Fibroblast of skin of back (primary cell): ENCODE measurements around the gene SREBF1.
A peak's percentile ranks its signal among the peaks of the same experiment; 100 is the strongest.

Source experiments
- DNase-seq: peaks from one replicate; pipeline ENCODE4 v3.0.0-alpha.2; 2013

SREBF1 gene

DNA sequence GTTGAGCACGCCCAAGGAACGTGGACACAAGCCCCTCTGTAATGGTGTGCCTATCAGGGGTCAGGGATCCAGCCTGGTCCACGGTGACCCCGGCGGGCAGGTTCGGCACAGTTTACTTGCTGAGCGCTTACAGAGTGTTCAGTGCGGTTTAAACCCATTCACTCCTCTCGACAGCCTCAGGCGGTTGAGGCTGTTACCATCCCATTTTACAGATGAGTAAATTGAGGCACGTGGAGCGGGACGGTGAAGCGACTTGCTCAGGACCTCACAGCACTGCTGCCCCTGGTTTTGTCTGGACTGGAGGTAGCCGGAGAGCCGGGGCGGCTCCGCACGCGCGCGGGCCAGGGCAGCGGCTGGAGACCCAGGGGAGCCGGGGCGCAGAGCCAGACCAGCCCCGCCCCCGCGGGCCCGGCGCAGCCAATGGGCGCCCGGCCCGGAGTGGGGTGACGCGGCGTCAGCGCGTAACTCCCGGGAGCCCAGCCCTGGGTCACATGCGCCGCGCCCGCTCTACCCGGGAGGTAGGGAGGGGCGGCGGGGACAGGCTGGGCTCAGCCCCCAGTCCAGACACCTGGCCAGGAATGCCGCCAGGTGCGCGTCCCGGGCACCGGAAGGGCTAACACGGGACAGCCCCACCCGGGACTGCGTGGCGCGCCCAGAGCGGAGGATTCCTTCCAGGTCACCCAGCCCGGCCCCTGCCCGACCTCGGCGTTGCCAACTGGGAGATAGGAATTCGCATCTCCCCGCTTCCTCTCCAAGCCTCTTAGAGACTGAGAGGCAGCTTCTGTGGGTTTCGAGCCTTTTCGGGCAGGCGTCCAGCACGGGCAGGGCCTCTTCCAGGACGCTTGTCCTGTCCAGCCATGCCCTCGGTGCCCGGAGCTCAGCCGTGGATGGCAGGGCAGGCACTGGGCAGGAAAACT lies 3.3 kb upstream of the SREBF1 start:
- peak; percentile 88 for DNase-seq

GRCh38 chr17:17837966-17838962 lies 1.5 kb upstream of the SREBF1 start:
- DNase-seq, result peak; percentile 53

- peak; percentile 77 for DNase-seq
Measured at GRCh38 chr17:17837380-17837821, 615 bp upstream of the SREBF1 start.

DNA sequence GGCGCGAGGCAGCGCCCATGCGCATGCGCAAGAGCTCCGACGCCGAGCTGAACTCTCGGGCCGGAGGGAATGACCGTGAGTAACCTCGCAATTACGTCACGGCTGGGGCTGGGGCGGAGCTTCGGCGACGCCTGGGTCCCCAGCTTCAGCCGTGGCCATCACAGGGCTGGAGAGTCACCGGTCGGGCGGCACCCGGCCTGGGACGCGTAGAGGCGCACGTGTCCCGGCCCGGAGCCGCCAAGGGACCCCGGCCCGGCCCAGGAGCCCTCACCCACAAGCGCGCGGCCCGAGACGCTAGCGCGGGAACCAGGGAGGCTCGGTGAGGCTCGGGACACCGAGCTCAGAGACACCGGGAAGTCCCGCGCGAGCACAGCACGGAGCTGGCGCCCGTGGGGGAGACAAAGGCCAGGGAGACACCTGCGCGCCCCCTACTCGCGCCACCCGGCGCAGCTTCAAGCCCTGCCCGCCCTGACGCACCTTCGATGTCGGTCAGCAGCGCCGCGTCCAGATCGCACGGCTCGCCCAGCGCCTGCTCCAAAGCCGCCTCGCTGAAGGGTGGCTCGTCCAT lies 452 bp downstream of the SREBF1 start:
- DNase-seq, result peak; percentile 95

GRCh38 chr17:17835415-17836249 lies 1.2 kb downstream of the SREBF1 start:
- DNase-seq, result no peak

DNA sequence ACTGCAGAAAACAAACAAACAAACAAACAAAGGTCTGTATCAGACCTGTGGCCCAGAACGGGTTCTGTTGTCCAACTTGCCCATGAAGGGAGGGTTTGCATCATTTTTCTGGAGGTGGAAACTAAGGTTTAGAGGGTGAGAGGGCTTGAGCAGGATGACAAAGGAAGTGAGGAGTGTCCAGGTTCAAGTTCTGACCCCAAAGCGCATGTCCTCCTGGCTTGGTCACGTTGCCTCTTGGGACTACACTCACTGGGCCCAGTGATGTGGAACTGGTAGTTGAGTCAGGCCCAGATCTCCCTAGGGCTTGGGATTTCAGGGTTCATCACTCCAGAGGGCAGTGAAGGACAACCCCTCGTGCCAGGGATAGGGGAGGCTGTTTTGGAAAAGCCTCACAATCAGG lies 1.8 kb downstream of the SREBF1 start:
- DNase-seq, result no peak

DNA sequence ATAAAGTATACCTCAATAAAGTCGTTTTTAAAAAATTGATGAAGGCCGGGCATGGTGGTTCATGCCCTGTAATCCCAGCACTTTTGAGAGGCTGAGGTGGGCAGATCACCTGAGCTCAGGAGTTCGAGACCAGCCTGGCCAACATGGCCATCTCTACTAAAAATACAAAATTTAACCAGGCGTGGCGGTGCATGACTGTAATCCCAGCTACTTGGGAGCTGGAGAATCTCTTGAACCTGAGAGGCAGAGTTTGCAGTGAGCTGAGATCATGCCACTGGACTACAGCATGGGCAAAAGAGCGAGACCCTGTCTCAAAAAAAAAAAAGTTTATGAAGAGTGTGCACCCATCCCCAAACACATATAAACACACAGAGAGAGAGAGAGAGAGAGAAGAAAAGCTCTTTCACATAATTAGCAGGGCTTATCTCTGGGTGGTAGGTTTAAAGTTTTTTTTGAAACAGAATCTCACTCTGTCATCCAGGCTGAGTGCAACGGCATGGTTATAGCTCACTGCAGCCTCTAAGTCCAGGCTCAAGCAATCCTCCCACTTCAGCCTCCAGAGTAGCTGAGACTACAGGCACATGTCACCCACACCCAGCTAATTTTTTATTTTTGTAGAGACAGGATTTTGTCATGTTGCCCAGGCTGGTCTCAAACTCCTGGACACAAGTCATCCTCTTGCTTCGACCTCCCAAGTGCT lies 3.0 kb downstream of the SREBF1 start:
- no peak for DNase-seq

DNA sequence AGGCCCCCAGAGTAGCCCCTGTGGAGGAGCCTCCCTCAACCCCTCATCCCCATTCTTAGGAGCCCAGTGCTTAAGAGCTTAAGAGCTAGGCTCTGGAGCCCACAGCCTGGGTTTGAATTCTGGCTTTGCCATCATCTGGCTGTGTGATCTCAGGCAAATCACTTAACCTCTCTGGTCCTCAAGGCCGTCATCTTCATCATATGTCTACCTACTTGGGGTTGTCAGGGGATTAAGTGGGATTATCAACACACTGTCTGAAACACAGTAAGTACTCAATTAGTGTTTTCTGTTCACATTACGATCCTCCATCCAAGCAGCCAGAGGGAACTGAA lies 4.8 kb downstream of the SREBF1 start:
- DNase-seq, result no peak

DNA sequence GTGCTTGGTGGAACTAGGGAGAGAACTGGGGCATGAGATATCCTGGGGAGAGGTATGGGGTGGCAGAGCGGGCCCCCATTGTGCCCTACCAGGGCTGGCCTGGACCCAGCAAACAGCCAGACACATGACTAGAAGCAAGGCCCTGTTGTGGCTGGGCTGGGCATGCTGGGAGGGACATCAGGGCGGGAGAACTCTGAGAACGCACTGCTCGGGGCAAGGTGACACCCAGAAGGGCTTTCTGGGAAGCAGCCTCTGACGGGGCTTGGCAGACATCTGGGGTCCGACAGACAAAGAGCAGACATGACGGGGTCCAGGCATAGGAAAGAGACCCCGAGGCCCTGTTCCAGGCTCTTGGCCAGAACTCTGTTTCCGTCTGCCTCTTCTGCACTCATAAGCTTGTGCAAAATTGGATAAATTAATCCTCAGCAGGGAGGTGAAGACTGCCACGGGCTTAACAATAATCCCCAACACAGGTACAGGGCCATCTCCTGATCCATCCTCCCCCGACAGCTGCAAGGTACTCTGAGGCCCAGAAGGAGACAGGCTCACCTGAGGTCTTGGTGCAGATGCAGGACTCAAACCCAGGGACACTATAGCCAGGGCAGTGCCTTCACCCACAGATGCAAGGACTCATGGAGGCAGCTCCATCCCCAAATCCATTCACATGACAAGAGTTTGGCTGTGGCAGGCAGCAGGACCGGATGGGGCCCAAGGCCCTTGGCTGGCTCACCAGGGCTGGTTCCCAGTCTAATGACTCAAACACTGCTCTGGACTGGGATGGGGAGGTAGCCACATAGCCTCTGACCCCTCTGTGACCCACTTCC lies 5.4 kb downstream of the SREBF1 start:
- no peak for DNase-seq

DNA sequence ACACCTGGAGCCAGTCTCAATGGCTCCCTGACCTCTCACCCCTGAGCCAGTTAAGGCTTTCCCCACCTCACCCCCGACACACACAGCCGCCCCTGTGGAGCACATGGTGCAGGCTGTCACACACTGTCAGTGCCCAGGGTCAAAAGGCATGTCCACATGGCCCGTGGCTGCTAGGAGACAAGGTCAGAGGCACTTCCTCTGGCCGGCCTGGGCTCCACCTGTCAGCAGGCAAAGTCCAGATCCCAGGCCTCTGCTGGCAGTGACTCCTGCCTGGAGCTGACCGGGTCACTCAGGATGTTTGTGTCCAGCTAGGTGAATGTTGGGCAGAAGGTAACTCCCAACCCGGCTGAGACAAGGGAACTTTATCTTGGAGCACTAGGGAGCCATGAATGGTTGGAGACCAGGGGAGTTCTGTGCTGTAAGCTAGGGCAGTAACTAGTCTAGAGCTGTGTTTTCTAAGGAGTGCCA lies 6.0 kb downstream of the SREBF1 start:
- DNase-seq, result no peak

DNA sequence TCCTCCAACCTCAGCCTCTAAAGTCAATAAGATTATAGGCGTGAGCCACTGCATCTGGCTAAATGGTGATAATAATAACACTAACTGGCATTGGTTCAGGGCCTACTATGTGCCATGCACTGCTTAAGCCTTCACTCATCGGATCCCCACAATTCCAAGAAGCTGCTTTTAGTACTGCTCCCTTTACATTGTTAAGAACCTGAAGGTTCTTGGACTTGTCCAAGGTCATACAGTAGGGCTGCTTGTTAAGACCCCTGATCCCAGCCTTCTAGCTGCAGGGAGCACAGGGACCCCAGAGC lies 6.6 kb downstream of the SREBF1 start:
- no peak for DNase-seq

- no peak for DNase-seq
Measured at GRCh38 chr17:17827826-17828621, 8.8 kb downstream of the SREBF1 start.

GRCh38 chr17:17826942-17827785 lies 9.6 kb downstream of the SREBF1 start:
- DNase-seq, result no peak

DNA sequence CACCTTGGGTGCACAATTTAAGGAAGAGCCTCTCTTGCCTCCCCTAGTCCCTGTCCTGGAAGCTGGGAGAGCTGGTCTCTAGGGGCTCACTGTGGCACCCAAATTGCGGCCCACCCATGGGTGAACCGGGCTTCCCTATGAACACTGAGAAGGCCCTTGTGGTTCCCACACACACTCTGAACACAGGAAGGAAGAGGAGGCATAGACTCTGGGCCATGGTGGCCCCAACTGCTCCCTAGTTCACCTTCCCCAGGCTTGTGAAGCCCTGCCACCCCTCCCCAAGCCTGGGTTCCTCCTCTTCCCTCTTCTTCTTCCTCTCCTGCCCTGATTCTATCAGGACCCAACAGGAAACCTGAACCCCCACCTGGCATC lies 10.5 kb downstream of the SREBF1 start:
- DNase-seq, result no peak

DNA sequence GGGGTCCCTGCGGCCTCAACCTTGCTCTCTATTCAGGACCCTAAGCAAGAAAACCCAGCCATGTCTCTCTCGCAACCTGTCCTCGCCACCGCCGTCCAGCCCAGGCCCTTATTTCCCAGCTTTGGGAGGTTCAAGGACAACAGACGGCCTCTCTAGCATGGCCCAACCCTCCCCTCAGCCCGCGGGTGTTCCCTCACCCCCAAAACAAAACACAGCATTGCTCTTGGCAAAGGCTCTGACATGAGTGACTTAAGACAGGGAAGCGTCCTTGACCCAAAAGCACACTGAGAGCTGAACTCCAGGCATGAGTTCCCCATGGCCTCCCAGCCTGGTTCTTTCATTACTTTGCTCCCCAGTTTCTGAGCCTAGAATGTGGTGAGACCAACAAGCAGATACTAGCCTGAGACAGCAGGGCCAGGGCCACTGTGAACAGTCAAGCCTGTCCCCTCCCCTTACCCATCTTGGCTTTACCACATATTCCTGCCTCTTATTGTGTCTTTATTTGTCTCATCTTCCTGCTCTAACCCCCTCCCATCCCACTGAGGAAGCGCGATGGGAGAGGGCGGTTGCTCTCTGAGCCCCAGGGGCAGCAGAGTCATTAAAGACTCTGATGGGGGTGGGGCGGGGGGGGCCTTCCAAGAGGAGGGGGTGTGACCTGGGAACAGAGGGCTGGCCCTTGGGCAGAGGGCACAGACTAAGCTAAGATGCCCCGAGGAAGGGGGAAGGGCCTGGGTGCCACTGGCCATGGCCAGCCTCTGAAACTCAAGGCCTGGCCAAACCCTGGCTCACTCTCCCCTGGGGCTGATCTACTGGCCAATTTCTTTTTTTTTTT lies 11.8 kb downstream of the SREBF1 start:
- DNase-seq, result no peak

GRCh38 chr17:17824119-17824782 lies 12.5 kb downstream of the SREBF1 start:
- no peak for DNase-seq

DNA sequence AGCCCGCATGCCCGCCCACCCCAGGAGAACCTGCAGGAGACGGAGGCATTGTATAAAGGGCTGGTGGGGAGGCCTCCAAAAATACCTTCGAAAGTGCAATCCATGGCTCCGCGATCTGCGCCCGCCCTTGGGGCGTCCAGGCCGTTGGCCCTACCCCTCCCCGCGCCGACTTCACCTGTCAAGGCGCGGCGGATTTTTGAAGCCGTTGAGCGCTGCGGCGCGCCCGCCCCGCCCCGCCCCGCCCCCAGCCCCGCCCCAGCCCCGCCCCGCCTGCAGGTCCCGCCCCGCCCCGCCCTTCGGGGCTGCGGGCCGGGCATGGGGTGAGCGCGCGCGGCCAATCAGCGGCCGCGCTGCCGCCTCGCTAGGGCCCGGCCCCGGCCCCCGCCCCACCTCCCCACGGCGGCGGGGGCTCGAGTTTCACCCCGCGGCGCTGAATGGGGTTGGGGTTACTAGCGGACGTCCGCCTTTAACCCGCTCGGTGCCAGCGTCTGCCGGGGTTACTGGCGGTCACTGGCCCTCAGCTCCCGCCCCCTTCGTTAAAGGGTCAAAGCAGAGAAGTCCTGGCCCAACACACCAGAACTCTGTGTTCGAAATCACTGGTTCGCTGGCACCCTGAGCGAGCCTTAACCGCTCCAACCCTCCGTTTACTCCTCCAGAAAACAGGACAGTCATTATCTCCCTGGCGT lies 13.2 kb downstream of the SREBF1 start:
- peak; percentile 84 for DNase-seq
